SK-N-SH (cell line): Measurements from ENCODE around the gene SORBS1.

Experiments used
- CHD2 ChIP-seq: fragments of 150-350 bp; IDR thresholded peaks from 2 replicates; pipeline ENCODE4 v1.6.1; 2018; ENCODE audit warnings: low read length; ENCODE audit not compliant: partially characterized antibody
- EZH2phosphoT487 ChIP-seq: fragments of 200-600 bp; sonication (generic); IDR thresholded peaks from 2 replicates; pipeline ENCODE4 v1.6.1; 2017; ENCODE audit warnings: low read depth, mixed run types, mild to moderate bottlenecking, antibody characterized with exemption, moderate library complexity, borderline replicate concordance
- FOSL2 ChIP-seq: IDR thresholded peaks from 2 replicates; pipeline ENCODE4 v1.4.0; 2012; ENCODE audit warnings: low read depth, mild to moderate bottlenecking, moderate library complexity, borderline replicate concordance
- GABPA ChIP-seq: IDR thresholded peaks from 2 replicates; pipeline ENCODE4 v1.4.0; 2012; ENCODE audit warnings: low read depth, mild to moderate bottlenecking
- JUND ChIP-seq: IDR thresholded peaks from 2 replicates; pipeline ENCODE4 v1.4.0; 2012
- NRF1 ChIP-seq: IDR thresholded peaks from 2 replicates; pipeline ENCODE4 v1.6.1; 2012; ENCODE audit warnings: low read depth, mild to moderate bottlenecking, low read length
- POLR2AphosphoS5 ChIP-seq: IDR thresholded peaks from 2 replicates; pipeline ENCODE4 v1.6.1; 2012; ENCODE audit warnings: low read depth, low read length
- RAD21 ChIP-seq: IDR thresholded peaks from 2 replicates; pipeline ENCODE4 v1.6.1; 2012; ENCODE audit warnings: mild to moderate bottlenecking, low read length
- RCOR1 ChIP-seq: fragments of 150-350 bp; IDR thresholded peaks from 2 replicates; pipeline ENCODE4 v1.6.1; 2017; ENCODE audit warnings: antibody characterized with exemption, low read length
- TAF1 ChIP-seq: IDR thresholded peaks from 2 replicates; pipeline ENCODE4 v1.6.1; 2012; ENCODE audit warnings: low read depth, mild to moderate bottlenecking, low read length, moderate library complexity, borderline replicate concordance
- TF ChIP-seq, protein P1 (sequence below): fragments of 200-600 bp; sonication (generic); IDR thresholded peaks from 2 replicates; pipeline ENCODE4 v1.6.1; 2017; ENCODE audit warnings: antibody characterized with exemption, mild to moderate bottlenecking, moderate library complexity
- TF ChIP-seq, protein P2 (sequence below): IDR thresholded peaks from 2 replicates; pipeline ENCODE4 v1.4.0; 2012; ENCODE audit warnings: low read depth, borderline replicate concordance
- TF ChIP-seq, protein P3 (sequence below): fragments of 150-350 bp; IDR thresholded peaks from 2 replicates; pipeline ENCODE4 v1.6.1; 2017; ENCODE audit warnings: antibody characterized with exemption, low read length, low read depth, borderline replicate concordance

DNA sequence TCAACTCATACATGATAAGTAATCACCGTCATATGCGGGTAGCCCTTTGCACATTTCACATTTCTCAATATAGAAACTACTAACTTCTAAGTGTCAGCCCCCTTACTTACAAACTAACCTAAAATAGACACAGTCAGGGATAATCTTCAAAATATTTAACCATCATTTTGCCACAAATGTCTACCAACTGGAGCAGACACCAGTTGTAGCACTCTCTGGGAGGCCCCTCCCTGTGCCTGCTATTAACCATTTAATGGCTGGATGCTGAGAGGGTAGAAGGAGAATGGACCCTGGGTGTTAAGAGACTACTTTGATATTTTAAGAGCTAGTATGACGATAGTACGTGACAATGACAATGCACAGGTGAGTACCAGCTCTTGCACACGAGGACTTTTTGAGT is 116.4 kb downstream of the SORBS1 start:
- TF ChIP-seq RCOR1 (no peak), POLR2AphosphoS5 (no peak), RAD21 (no peak), EZH2phosphoT487 (no peak), FOSL2 (no peak), TAF1 (no peak), JUND (no peak), NRF1 (no peak), GABPA (no peak), CHD2 (no peak)
- TF ChIP-seq, protein P1, sequence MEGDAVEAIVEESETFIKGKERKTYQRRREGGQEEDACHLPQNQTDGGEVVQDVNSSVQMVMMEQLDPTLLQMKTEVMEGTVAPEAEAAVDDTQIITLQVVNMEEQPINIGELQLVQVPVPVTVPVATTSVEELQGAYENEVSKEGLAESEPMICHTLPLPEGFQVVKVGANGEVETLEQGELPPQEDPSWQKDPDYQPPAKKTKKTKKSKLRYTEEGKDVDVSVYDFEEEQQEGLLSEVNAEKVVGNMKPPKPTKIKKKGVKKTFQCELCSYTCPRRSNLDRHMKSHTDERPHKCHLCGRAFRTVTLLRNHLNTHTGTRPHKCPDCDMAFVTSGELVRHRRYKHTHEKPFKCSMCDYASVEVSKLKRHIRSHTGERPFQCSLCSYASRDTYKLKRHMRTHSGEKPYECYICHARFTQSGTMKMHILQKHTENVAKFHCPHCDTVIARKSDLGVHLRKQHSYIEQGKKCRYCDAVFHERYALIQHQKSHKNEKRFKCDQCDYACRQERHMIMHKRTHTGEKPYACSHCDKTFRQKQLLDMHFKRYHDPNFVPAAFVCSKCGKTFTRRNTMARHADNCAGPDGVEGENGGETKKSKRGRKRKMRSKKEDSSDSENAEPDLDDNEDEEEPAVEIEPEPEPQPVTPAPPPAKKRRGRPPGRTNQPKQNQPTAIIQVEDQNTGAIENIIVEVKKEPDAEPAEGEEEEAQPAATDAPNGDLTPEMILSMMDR = no peak
- TF ChIP-seq, protein P2, sequence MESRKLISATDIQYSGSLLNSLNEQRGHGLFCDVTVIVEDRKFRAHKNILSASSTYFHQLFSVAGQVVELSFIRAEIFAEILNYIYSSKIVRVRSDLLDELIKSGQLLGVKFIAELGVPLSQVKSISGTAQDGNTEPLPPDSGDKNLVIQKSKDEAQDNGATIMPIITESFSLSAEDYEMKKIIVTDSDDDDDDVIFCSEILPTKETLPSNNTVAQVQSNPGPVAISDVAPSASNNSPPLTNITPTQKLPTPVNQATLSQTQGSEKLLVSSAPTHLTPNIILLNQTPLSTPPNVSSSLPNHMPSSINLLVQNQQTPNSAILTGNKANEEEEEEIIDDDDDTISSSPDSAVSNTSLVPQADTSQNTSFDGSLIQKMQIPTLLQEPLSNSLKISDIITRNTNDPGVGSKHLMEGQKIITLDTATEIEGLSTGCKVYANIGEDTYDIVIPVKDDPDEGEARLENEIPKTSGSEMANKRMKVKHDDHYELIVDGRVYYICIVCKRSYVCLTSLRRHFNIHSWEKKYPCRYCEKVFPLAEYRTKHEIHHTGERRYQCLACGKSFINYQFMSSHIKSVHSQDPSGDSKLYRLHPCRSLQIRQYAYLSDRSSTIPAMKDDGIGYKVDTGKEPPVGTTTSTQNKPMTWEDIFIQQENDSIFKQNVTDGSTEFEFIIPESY = no peak
- TF ChIP-seq, protein P3, sequence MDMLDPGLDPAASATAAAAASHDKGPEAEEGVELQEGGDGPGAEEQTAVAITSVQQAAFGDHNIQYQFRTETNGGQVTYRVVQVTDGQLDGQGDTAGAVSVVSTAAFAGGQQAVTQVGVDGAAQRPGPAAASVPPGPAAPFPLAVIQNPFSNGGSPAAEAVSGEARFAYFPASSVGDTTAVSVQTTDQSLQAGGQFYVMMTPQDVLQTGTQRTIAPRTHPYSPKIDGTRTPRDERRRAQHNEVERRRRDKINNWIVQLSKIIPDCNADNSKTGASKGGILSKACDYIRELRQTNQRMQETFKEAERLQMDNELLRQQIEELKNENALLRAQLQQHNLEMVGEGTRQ = no peak
